A549 (cell line): ENCODE results near the gene DHRS11. TPM values are rescaled to one million over a fixed set of nuclear protein-coding genes. Genes with fewer than 3 reads are reported as not detected.

Source experiments
- ATAC-seq, 2 experiments: fragments of 200-7000 bp in 1 of 2; fragments of >200 bp in 1 of 2; cut with Nextera tagmentation in 1 of 2; cut with Tn5 transposase in 1 of 2; 3 replicates each; pipeline versions ENCODE4 v1.8.0 to v1.9.1; 2018 to 2020; ENCODE audit warnings: mild to moderate bottlenecking in 1 of 2, moderate library complexity in 1 of 2
- CTCF ChIA-PET: fragments of 300-600 bp; sonication (Branson Sonifier 250); formaldehyde crosslinking; extraction: SDS; loops from one replicate; lab custom pipeline; 2021; ENCODE audit warnings: antibody characterized with exemption, inconsistent platforms; lab: Yijun Ruan, JAX
- POLR2A ChIA-PET: fragments of 350-600 bp; formaldehyde crosslinking; extraction: SDS; loops from one replicate; lab custom pipeline; 2021; ENCODE audit warnings: antibody characterized with exemption, inconsistent platforms; lab: Yijun Ruan, JAX
- DNase-seq, 2 experiments: peaks; one replicate each; pipeline versions ENCODE4 v3.0.0 to v3.0.0-alpha.2; 2011 to 2016; ENCODE audit warnings: low read depth in 1 of 2, low spot score in 1 of 2
- FAIRE-seq: peaks from 2 replicates; lab custom pipeline; 2011; peaks lifted over from hg19 to GRCh38; lab: Jason Lieb, UNC
- H3K27ac ChIP-seq, 2 experiments: fragments of >200 bp; sonication (Bioruptor Twin); formaldehyde crosslinking; 3 replicates each; pipeline ENCODE4 v1.5.1; 2016 to 2017
- H3K4me1 ChIP-seq: fragments of >200 bp; sonication (Bioruptor Twin); formaldehyde crosslinking; 3 replicates; pipeline ENCODE4 v1.6.1; 2016
- H3K4me2 ChIP-seq: fragments of >200 bp; sonication (Bioruptor Twin); formaldehyde crosslinking; 3 replicates; pipeline ENCODE4 v1.6.1; 2016
- H3K4me3 ChIP-seq: fragments of >200 bp; sonication (Bioruptor Twin); formaldehyde crosslinking; 3 replicates; pipeline ENCODE4 v1.5.1; 2016
- H3K9me3 ChIP-seq: fragments of >200 bp; sonication (Bioruptor Twin); formaldehyde crosslinking; 3 replicates; pipeline ENCODE4 v1.6.1; 2016
- CBX8 ChIP-seq: fragments of 200-600 bp; sonication (generic); IDR thresholded peaks from 2 replicates; pipeline ENCODE4 v1.6.1; 2016
- CHD4 ChIP-seq: fragments of 200-600 bp; sonication (generic); IDR thresholded peaks from 2 replicates; pipeline ENCODE4 v1.6.1; 2016; ENCODE audit warnings: antibody characterized with exemption, mild to moderate bottlenecking, borderline replicate concordance
- E2F6 ChIP-seq: IDR thresholded peaks from 2 replicates; pipeline ENCODE4 v1.6.1; 2012; ENCODE audit warnings: low read depth, borderline replicate concordance
- EHF ChIP-seq: fragments of 250-450 bp; sonication (Bioruptor Pico); IDR thresholded peaks from 2 replicates; pipeline ENCODE4 v1.5.0; 2020; ENCODE audit warnings: mild to moderate bottlenecking
- ESRRA ChIP-seq: fragments of 150-350 bp; IDR thresholded peaks from 2 replicates; pipeline ENCODE4 v1.6.1; 2014; ENCODE audit warnings: mild to moderate bottlenecking, low read length, borderline replicate concordance
- HOXB13 ChIP-seq: fragments of 250-450 bp; sonication (Bioruptor Pico); IDR thresholded peaks from 2 replicates; pipeline ENCODE4 v1.5.0; 2020; ENCODE audit warnings: low read depth, mild to moderate bottlenecking, moderate library complexity
- HOXB5 ChIP-seq: fragments of 250-450 bp; sonication (Bioruptor Pico); IDR thresholded peaks from 2 replicates; pipeline ENCODE4 v1.5.0; 2020; ENCODE audit warnings: mild to moderate bottlenecking, moderate library complexity
- MAFK ChIP-seq: fragments of 450-650 bp; IDR thresholded peaks from 2 replicates; pipeline ENCODE4 v1.6.1; 2014; ENCODE audit not compliant: partially characterized antibody
- MYC ChIP-seq: IDR thresholded peaks from 2 replicates; pipeline ENCODE4 v1.6.1; 2012; ENCODE audit warnings: mild to moderate bottlenecking, inconsistent platforms, low read length, improper control_type of control experiment, borderline replicate concordance
- NFE2L2 ChIP-seq: fragments of 150-350 bp; conservative IDR thresholded peaks from 2 replicates; pipeline ENCODE4 v1.6.1; 2014; ENCODE audit warnings: low read length
- POLR2AphosphoS2 ChIP-seq: conservative IDR thresholded peaks from 2 replicates; pipeline ENCODE4 v1.6.1; 2012; ENCODE audit warnings: low read length, improper control_type of control experiment, inconsistent platforms
- RCOR1 ChIP-seq: fragments of 150-350 bp; IDR thresholded peaks from 2 replicates; pipeline ENCODE4 v1.6.1; 2014; ENCODE audit warnings: antibody characterized with exemption, low read length, low read depth
- RFX5 ChIP-seq: fragments of 450-650 bp; IDR thresholded peaks from 2 replicates; pipeline ENCODE4 v1.7.1; 2014; ENCODE audit warnings: antibody characterized with exemption, mild to moderate bottlenecking, moderate library complexity
- RNF2 ChIP-seq: fragments of 200-600 bp; sonication (generic); IDR thresholded peaks from 2 replicates; pipeline ENCODE4 v1.6.1; 2016; ENCODE audit warnings: low read depth, mild to moderate bottlenecking, antibody characterized with exemption, moderate library complexity, borderline replicate concordance
- SMC3 ChIP-seq: fragments of >200 bp; sonication (Bioruptor Twin); formaldehyde crosslinking; IDR thresholded peaks from 3 replicates; pipeline ENCODE4 v1.6.1; 2018; ENCODE audit warnings: inconsistent platforms
- USF2 ChIP-seq: fragments of 450-650 bp; IDR thresholded peaks from 2 replicates; pipeline ENCODE4 v1.6.1; 2014; ENCODE audit warnings: antibody characterized with exemption
- ZC3H11A ChIP-seq: fragments of 450-650 bp; IDR thresholded peaks from 2 replicates; pipeline ENCODE4 v1.6.1; 2014; ENCODE audit warnings: antibody characterized with exemption, mild to moderate bottlenecking
- ZFP36 ChIP-seq: fragments of 450-650 bp; IDR thresholded peaks from 2 replicates; pipeline ENCODE4 v1.6.1; 2014; ENCODE audit warnings: borderline replicate concordance; ENCODE audit not compliant: partially characterized antibody
- ZSCAN20 ChIP-seq: fragments of 250-450 bp; sonication (Bioruptor Pico); IDR thresholded peaks from 2 replicates; pipeline ENCODE4 v1.8.0; 2022; ENCODE audit warnings: mild to moderate bottlenecking, moderate library complexity
- WGBS: methylation state at CpG from one replicate; pipeline ENCODE4 v1.1.6; 2017; ENCODE audit errors: missing lambda C conversion rate; 5-methylcytosine and 5-hydroxymethylcytosine counted together
- polyA plus RNA-seq, 4 experiments: library from polyadenylated mRNA; depleted of rRNA in 3 of 4; stranded (reverse); fragments of >200 nt; fragmentation: RNase III in 1 of 4; extraction: RNeasy Plus Mini Kit Qiagen cat#74134 plus additional on column Dnase treatment in 1 of 4; gene quantifications; 2 replicates in 3 of 4; 3 replicates in 1 of 4; pipeline ENCODE4 v1.2.3, GENCODE V29; 2011 to 2017
- TF ChIP-seq, protein P1 (sequence below): fragments of 250-450 bp; sonication (Bioruptor Pico); IDR thresholded peaks from 2 replicates; pipeline ENCODE4 v1.5.0; 2020; ENCODE audit warnings: low read depth, mild to moderate bottlenecking, moderate library complexity

The DHRS11 gene
- polyA plus RNA-seq, 2 of the 4 experiments (the other 2 are of a cell fraction): 9.5 to 9.6 TPM

DNA sequence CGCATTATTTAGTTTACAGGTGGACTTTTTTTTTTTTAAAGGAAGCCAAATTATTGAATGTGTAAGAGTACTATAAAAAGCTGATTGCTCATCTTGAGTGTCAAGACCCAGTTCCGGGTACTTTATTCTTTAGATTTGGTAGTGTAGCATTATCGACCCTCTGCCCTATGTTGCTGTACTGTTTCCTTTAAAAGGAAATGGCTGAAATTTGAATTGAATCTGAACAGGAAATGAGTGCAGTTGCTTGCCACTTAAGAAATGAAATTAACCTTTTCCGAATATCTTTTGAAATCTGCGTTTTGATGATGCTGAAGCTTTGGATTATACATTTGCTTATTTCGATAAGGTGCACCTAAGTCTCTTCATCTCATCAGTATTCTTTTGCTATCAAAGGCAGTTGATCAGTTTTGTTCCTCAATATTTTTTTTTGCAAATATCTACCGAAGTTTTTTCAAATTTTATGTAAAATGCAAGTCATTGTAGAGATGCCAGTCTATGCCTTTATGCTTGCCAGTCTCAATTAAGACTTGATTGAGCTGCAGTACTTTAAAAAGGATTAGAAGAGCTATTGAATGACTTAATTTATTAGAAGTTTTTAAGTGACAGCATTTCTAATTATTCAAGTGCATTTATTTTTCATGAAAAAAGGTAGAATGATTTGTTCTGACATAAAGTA lies 45.1 kb upstream of the DHRS11 start:
- H3K4me1 ChIP-seq: peaks cover 28% of the 10 kb centered on the region
- no peaks in the 10 kb centered on the region for H3K9me3 ChIP-seq
- 3% methylated on average over 7 of the region's 7 CpGs for WGBS
- H3K4me3 ChIP-seq: peak overlapping the region; percentile 81
- ChIA-PET POLR2A (interaction anchor here (0.6 to 4.0 kb wide), 4 partner anchors 8 to 737 kb away, joined by 3 to 81 read pairs (median 4); partner anchors contain the start of genes MYO19, PIGW and TAF15), CTCF (interaction anchor here (0.8 to 1.8 kb wide), 7 partner anchors 10 to 577 kb away, joined by 3 to 7 read pairs (median 3); partner anchors contain the start of genes MRM1 and MYO19)
- H3K27ac ChIP-seq: peak overlapping the region; percentile 96 to 97
- peak overlapping the region; percentile 92 for H3K4me2 ChIP-seq
- DNase-seq: no peak
- no peak for ATAC-seq
- no peak for FAIRE-seq
- peak; percentile 53 for TF ChIP-seq MAFK
- peak; percentile 83 for TF ChIP-seq NFE2L2
- no peak for TF ChIP-seq ZC3H11A
- TF ChIP-seq, all 56 proteins: peak for 2

GRCh38 chr17:36547776-36548175 lies 43.9 kb upstream of the DHRS11 start:
- Histone ChIP-seq H3K4me3 (peak overlapping the region; percentile 81), H3K27ac (peak overlapping the region; percentile 6 to 34; a peak in 1 of 6 replicates), H3K9me3 (no peaks in the 10 kb centered on the region), H3K4me1 (peaks cover 30% of the 10 kb centered on the region), H3K4me2 (peak overlapping the region; percentile 92)
- TF ChIP-seq HOXB13 (CRISPR knock-in tag): no peak
- no peak for TF ChIP-seq ESRRA
- no peak for TF ChIP-seq SMC3
- no peak for TF ChIP-seq ZFP36
- TF ChIP-seq USF2: no peak
- no peak for TF ChIP-seq MYC
- TF ChIP-seq RCOR1: no peak
- TF ChIP-seq, protein P1, sequence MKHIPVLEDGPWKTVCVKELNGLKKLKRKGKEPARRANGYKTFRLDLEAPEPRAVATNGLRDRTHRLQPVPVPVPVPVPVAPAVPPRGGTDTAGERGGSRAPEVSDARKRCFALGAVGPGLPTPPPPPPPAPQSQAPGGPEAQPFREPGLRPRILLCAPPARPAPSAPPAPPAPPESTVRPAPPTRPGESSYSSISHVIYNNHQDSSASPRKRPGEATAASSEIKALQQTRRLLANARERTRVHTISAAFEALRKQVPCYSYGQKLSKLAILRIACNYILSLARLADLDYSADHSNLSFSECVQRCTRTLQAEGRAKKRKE (CRISPR knock-in tag): no peak
- TF ChIP-seq HOXB5: no peak
- TF ChIP-seq POLR2AphosphoS2: no peak
- no peak for TF ChIP-seq CHD4
- TF ChIP-seq ZSCAN20: no peak
- TF ChIP-seq CBX8: no peak
- TF ChIP-seq EHF (CRISPR knock-in tag): no peak
- no peak for TF ChIP-seq NFE2L2
- no peak for TF ChIP-seq RNF2
- no peak for TF ChIP-seq RFX5
- no peak for TF ChIP-seq E2F6
- no peak for FAIRE-seq
- DNase-seq: no peak
- ChIA-PET POLR2A (interaction anchor here (0.6 kb wide), 1 partner anchor 342 kb away, joined by 3 read pairs; no protein-coding TSS in a partner anchor), CTCF (interaction anchor here (1.2 kb wide), 1 partner anchor 13 kb away, joined by 4 read pairs; the partner anchor contains the start of genes MYO19 and PIGW)
- ATAC-seq: no peak
